H1 (cell line): ENCODE data around the gene DTX3. TPM values are rescaled to one million over a fixed set of nuclear protein-coding genes. Genes with fewer than 3 reads are reported as not detected.

Experiments used
- CTCF ChIA-PET: fragments of 300-600 bp; sonication (Branson Sonifier 250); formaldehyde crosslinking; loops from one replicate; lab custom pipeline; 2021; ENCODE audit not compliant: partially characterized antibody; lab: Charles Lee
- POLR2A ChIA-PET: fragments of 300-600 bp; sonication (Branson Sonifier 250); formaldehyde crosslinking; loops from one replicate; lab custom pipeline; 2021; ENCODE audit warnings: inconsistent platforms; ENCODE audit not compliant: partially characterized antibody; lab: Charles Lee
- DNase-seq, 2 experiments: peaks; one replicate each; pipeline versions ENCODE4 v3.0.0 to v3.0.0-alpha.2; 2010 to 2022; ENCODE audit warnings: low spot score in 2 of 2, low read depth in 1 of 2, mixed read lengths in 1 of 2
- FAIRE-seq: peaks from 2 replicates; lab custom pipeline; 2011; peaks lifted over from hg19 to GRCh38; lab: Jason Lieb, UNC
- H2AFZ ChIP-seq: 2 replicates; pipeline ENCODE4 v1.8.1; 2012; ENCODE audit warnings: low read length, inconsistent platforms
- H2AK5ac ChIP-seq: 2 replicates; pipeline ENCODE4 v1.6.1; 2013; ENCODE audit warnings: low read depth, low read length
- H2BK120ac ChIP-seq: replicated peaks from 2 replicates; pipeline ENCODE3; 2013; ENCODE audit warnings: low read depth, low read length, inconsistent platforms
- H2BK12ac ChIP-seq: 2 replicates; pipeline ENCODE4 v1.6.1; 2013; ENCODE audit warnings: low read depth, low read length
- H2BK15ac ChIP-seq: 2 replicates; pipeline ENCODE4 v1.6.1; 2013; ENCODE audit warnings: low read length
- H2BK20ac ChIP-seq: 2 replicates; pipeline ENCODE4 v1.6.1; 2013; ENCODE audit warnings: low read length
- H2BK5ac ChIP-seq: 2 replicates; pipeline ENCODE4 v1.6.1; 2013; ENCODE audit warnings: low read depth, low read length
- H3K14ac ChIP-seq: 2 replicates; pipeline ENCODE4 v1.6.1; 2013; ENCODE audit warnings: inconsistent platforms; ENCODE audit not compliant: insufficient read length
- H3K18ac ChIP-seq: 2 replicates; pipeline ENCODE4 v1.6.1; 2013; ENCODE audit warnings: low read length; ENCODE audit errors: extremely low read depth
- H3K23ac ChIP-seq: 2 replicates; pipeline ENCODE4 v1.6.1; 2013; ENCODE audit warnings: inconsistent platforms; ENCODE audit not compliant: insufficient read length
- H3K23me2 ChIP-seq: 2 replicates; pipeline ENCODE4 v1.6.1; 2013; ENCODE audit warnings: low read depth, low read length
- H3K27ac ChIP-seq: 2 replicates; pipeline ENCODE4 v1.6.1; 2011; ENCODE audit warnings: low read depth, low read length, inconsistent platforms
- H3K27me3 ChIP-seq, 4 experiments: replicated peaks in 1 of 4; 1 replicate in 1 of 4; 2 replicates in 3 of 4; pipeline versions ENCODE4 v1.6.1 to v1.8.1; 2011 to 2013; ENCODE audit warnings: low read length in 3 of 4, mild to moderate bottlenecking in 3 of 4, inconsistent platforms in 2 of 4, mixed read lengths in 2 of 4, moderate library complexity in 1 of 4; ENCODE audit not compliant: control insufficient read depth in 3 of 4, insufficient read depth in 3 of 4; ENCODE audit errors: extremely low read depth in 1 of 4
- H3K36me3 ChIP-seq, 4 experiments: 2 replicates each; pipeline versions ENCODE4 v1.6.1 to v1.8.1; 2011 to 2013; ENCODE audit warnings: mild to moderate bottlenecking in 4 of 4, low read length in 3 of 4, moderate library complexity in 2 of 4, control low read depth in 1 of 4, inconsistent platforms in 1 of 4; ENCODE audit not compliant: insufficient read depth in 4 of 4, control insufficient read depth in 2 of 4
- H3K4ac ChIP-seq: replicated peaks from 2 replicates; pipeline ENCODE3; 2013; ENCODE audit warnings: low read length, low read depth, mixed read lengths, inconsistent platforms; ENCODE audit not compliant: insufficient read length
- H3K4me1 ChIP-seq, 4 experiments: replicated peaks in 1 of 4; 1 replicate in 1 of 4; 2 replicates in 3 of 4; pipeline versions ENCODE4 v1.6.1 to v1.8.1; 2011 to 2013; ENCODE audit warnings: low read length in 3 of 4, inconsistent platforms in 2 of 4, mixed read lengths in 1 of 4; ENCODE audit not compliant: insufficient read depth in 4 of 4, control insufficient read depth in 3 of 4
- H3K4me2 ChIP-seq, 2 experiments: 2 replicates each; pipeline versions ENCODE4 v1.6.1 to v1.8.1; 2011 to 2013; ENCODE audit warnings: low read depth in 2 of 2, low read length in 2 of 2, control low read depth in 1 of 2, inconsistent platforms in 1 of 2, mild to moderate bottlenecking in 1 of 2; ENCODE audit not compliant: insufficient read depth in 1 of 2
- H3K4me3 ChIP-seq, 4 experiments: fragments of 200-600, 300-600 bp in 1 of 4; sonication (generic), shearing (Covaris generic), sonication (Bioruptor Twin) in 1 of 4; 2 replicates each; pipeline versions ENCODE4 v1.5.1 to v1.8.1; 2011 to 2016; ENCODE audit warnings: low read length in 4 of 4, low read depth in 3 of 4, control low read depth in 2 of 4, inconsistent platforms in 2 of 4, mild to moderate bottlenecking in 2 of 4, mixed read lengths in 1 of 4, moderate library complexity in 1 of 4; ENCODE audit not compliant: insufficient read depth in 2 of 4; ENCODE audit errors: extremely low read depth in 1 of 4
- H3K56ac ChIP-seq: replicated peaks from 2 replicates; pipeline ENCODE3; 2013; ENCODE audit warnings: low read depth, mild to moderate bottlenecking, mixed read lengths, low read length, inconsistent platforms; ENCODE audit not compliant: insufficient read length
- H3K79me1 ChIP-seq: 2 replicates; pipeline ENCODE4 v1.6.1; 2013; ENCODE audit warnings: low read depth, low read length, control low read depth
- H3K79me2 ChIP-seq, 2 experiments: 2 replicates each; pipeline versions ENCODE4 v1.6.1 to v1.8.1; 2012 to 2013; ENCODE audit warnings: low read length in 2 of 2, mild to moderate bottlenecking in 2 of 2, inconsistent platforms in 1 of 2; ENCODE audit not compliant: insufficient read depth in 2 of 2, control insufficient read depth in 1 of 2
- H3K9ac ChIP-seq, 4 experiments: replicated peaks in 1 of 4; 1 replicate in 1 of 4; 2 replicates in 3 of 4; pipeline versions ENCODE4 v1.6.1 to v1.8.1; 2011 to 2013; ENCODE audit warnings: low read depth in 3 of 4, low read length in 3 of 4, control low read depth in 2 of 4, mild to moderate bottlenecking in 2 of 4, moderate library complexity in 2 of 4, inconsistent platforms in 1 of 4; ENCODE audit errors: extremely low read depth in 1 of 4
- H3K9me3 ChIP-seq, 2 experiments: 2 replicates each; pipeline versions ENCODE4 v1.6.1 to v1.8.1; 2012 to 2013; ENCODE audit warnings: mild to moderate bottlenecking in 2 of 2, moderate library complexity in 2 of 2, control low read depth in 1 of 2, inconsistent platforms in 1 of 2, low read depth in 1 of 2, low read length in 1 of 2, mixed read lengths in 1 of 2; ENCODE audit not compliant: insufficient read depth in 2 of 2
- H4K20me1 ChIP-seq, 2 experiments: replicated peaks in 1 of 2; 2 replicates each; pipeline versions ENCODE3 to v1.8.1; 2011 to 2013; ENCODE audit warnings: inconsistent platforms in 2 of 2, low read length in 2 of 2, mild to moderate bottlenecking in 1 of 2; ENCODE audit not compliant: insufficient read depth in 2 of 2, control insufficient read depth in 1 of 2
- H4K5ac ChIP-seq: 2 replicates; pipeline ENCODE4 v1.6.1; 2013; ENCODE audit warnings: low read length, low read depth, mixed read lengths, inconsistent platforms; ENCODE audit not compliant: insufficient read length
- H4K8ac ChIP-seq: 2 replicates; pipeline ENCODE4 v1.8.0; 2013; ENCODE audit warnings: mild to moderate bottlenecking, moderate library complexity, low read length, inconsistent platforms; ENCODE audit not compliant: insufficient read depth; ENCODE audit errors: extremely low read depth
- H4K91ac ChIP-seq: replicated peaks from 2 replicates; pipeline ENCODE3; 2013; ENCODE audit warnings: low read length, mixed read lengths, inconsistent platforms; ENCODE audit not compliant: insufficient read length
- BRCA1 ChIP-seq: IDR thresholded peaks from 2 replicates; pipeline ENCODE4 v1.6.1; 2012; ENCODE audit warnings: low read depth, low read length, improper control_type of control experiment
- CTBP2 ChIP-seq: IDR thresholded peaks from 2 replicates; pipeline ENCODE4 v1.7.0; 2011; ENCODE audit warnings: borderline replicate concordance, mild to moderate bottlenecking, moderate library complexity, mixed read lengths, low read length; ENCODE audit not compliant: insufficient read depth, insufficient read length
- EGR1 ChIP-seq: IDR thresholded peaks from 2 replicates; pipeline ENCODE4 v1.6.1; 2011; ENCODE audit warnings: low read depth, low read length, borderline replicate concordance
- KDM4A ChIP-seq: IDR thresholded peaks from one replicate; pipeline ENCODE4 v1.7.1; 2012; ENCODE audit warnings: low read depth, mild to moderate bottlenecking, moderate library complexity, low read length, inconsistent platforms; ENCODE audit not compliant: severe bottlenecking
- RXRA ChIP-seq: IDR thresholded peaks from 2 replicates; pipeline ENCODE4 v1.6.1; 2011; ENCODE audit warnings: low read depth, mild to moderate bottlenecking, low read length, moderate library complexity; ENCODE audit not compliant: insufficient read depth
- SAP30 ChIP-seq: fragments of 300-600 bp; sonication (generic); IDR thresholded peaks from 2 replicates; pipeline ENCODE4 v1.7.1; 2012; ENCODE audit warnings: low read length, moderate library complexity, mild to moderate bottlenecking, inconsistent platforms; ENCODE audit not compliant: insufficient read depth, insufficient replicate concordance
- SIRT6 ChIP-seq: IDR thresholded peaks from one replicate; pipeline ENCODE4 v1.7.1; 2012; ENCODE audit warnings: low read length, inconsistent platforms
- SP1 ChIP-seq: IDR thresholded peaks from 2 replicates; pipeline ENCODE4 v1.6.1; 2011; ENCODE audit warnings: low read depth, low read length
- SRF ChIP-seq: IDR thresholded peaks from 2 replicates; pipeline ENCODE4 v1.6.1; 2011; ENCODE audit warnings: mild to moderate bottlenecking, low read depth, low read length, moderate library complexity
- SUZ12 ChIP-seq: fragments of 200-600 bp; sonication (generic); IDR thresholded peaks from 2 replicates; pipeline ENCODE4 v1.6.1; 2012; ENCODE audit warnings: mild to moderate bottlenecking, inconsistent platforms, low read length, moderate library complexity, mixed read lengths
- TCF12 ChIP-seq: IDR thresholded peaks from 2 replicates; pipeline ENCODE4 v1.6.1; 2011; ENCODE audit warnings: low read depth, mild to moderate bottlenecking, low read length
- WGBS, 2 experiments: shearing (Covaris generic) in 1 of 2; methylation state at CpG; one replicate each; pipeline versions ENCODE4 v1.1.6 to v1.1.7; 2013 to 2015; ENCODE audit warnings: low lambda C conversion rate in 2 of 2, mixed read lengths in 2 of 2, inconsistent platforms in 1 of 2, low coverage in 1 of 2, missing lambda C conversion rate in 1 of 2; ENCODE audit not compliant: insufficient replicate concordance in 2 of 2, insufficient coverage in 1 of 2, insufficient read length in 1 of 2; ENCODE audit errors: extremely low coverage in 1 of 2, missing lambda C conversion rate in 1 of 2; 5-methylcytosine and 5-hydroxymethylcytosine counted together
- polyA plus RNA-seq, 7 experiments: library from polyadenylated mRNA; depleted of rRNA in 3 of 7; stranded (reverse) in 5 of 7; unstranded in 2 of 7; fragments of >200 nt in 5 of 7; fragments of 200-250 nt in 2 of 7; gene quantifications; 1 replicate in 5 of 7; 2 replicates in 1 of 7; 4 replicates in 1 of 7; pipeline versions ENCODE4 v1.2.1 to v1.2.3, GENCODE V29; 2011 to 2013; ENCODE audit warnings: missing spikeins in 2 of 7, mixed read lengths in 2 of 7
- total RNA-seq: library from RNA; stranded (reverse); fragmentation: NEBNext Ultra II Directional; extraction: Animal tissue kit (Norgen Biotek cat#: 25700); gene quantifications from 2 replicates; pipeline ENCODE4 v1.2.1, GENCODE V29; 2021

Gene DTX3
- total and polyA plus RNA-seq, 2 of the 8 experiments (the other 6 are each of a cell fraction or from before 2014, with no cell fraction given): 41.8 to 92.5 TPM

GRCh38 chr12:57609101-57609780 lies 4.6 kb downstream of the DTX3 start:
- H2BK12ac ChIP-seq: peak overlapping the region; percentile 35; the same call in 1 of the 2 replicates
- peaks cover 0 to 10% of the 10 kb centered on the region in 2 experiments; a peak in 1 of 4 replicates for H3K79me2 ChIP-seq
- no peak overlapping the region for H3K27ac ChIP-seq
- no peak overlapping the region for H3K56ac ChIP-seq
- peak overlapping the region; percentile 88 to 97 for H3K4me2 ChIP-seq
- H3K4me3 ChIP-seq: peak overlapping the region; percentile 50 to 73 (median 56); a peak in 5 of 8 replicates
- DNase-seq (peak in 1 of 2 experiments; percentile 73), FAIRE-seq (no peak)
- POLR2A ChIA-PET: interaction anchor here (0.9 to 7.7 kb wide), 19 partner anchors 9 to 148 kb away, joined by 3 to 60 read pairs (median 4); partner anchors contain the start of genes AGAP2, PIP4K2C and TSPAN31
- peak overlapping the region; percentile 21 for H2BK120ac ChIP-seq
- no peak overlapping the region for H3K4ac ChIP-seq
- H3K14ac ChIP-seq: no peak overlapping the region
- WGBS, 2 experiments: 19% methylated on average over 19 of the region's 19 CpGs; no CpG with 5 or more reads in 1 of the 2 experiments
- H3K23ac ChIP-seq: no peak overlapping the region
- H2BK20ac ChIP-seq: no peak overlapping the region
- H2BK15ac ChIP-seq: 0 out of 2 replicates have a peak overlapping the region, but pooled peaks have one; percentile 72
- H2AK5ac ChIP-seq: no peak overlapping the region
- H3K36me3 ChIP-seq: peaks cover 0 to 5% (median 3%) of the 10 kb centered on the region in 4 experiments; a peak in 3 of 8 replicates
- no peak overlapping the region for H4K91ac ChIP-seq
- no peak overlapping the region for H3K9ac ChIP-seq
- peaks cover 28% of the 10 kb centered on the region for H3K23me2 ChIP-seq
- no peak overlapping the region for H2AFZ ChIP-seq
- H4K5ac ChIP-seq: no peak overlapping the region
- peaks cover 4 to 42% (median 30%) of the 10 kb centered on the region in 4 experiments for H3K27me3 ChIP-seq
- H4K20me1 ChIP-seq: no peaks in the 10 kb centered on the region
- no peaks in the 10 kb centered on the region; the same call in 1 of the 2 replicates for H3K79me1 ChIP-seq
- H4K8ac ChIP-seq: no peak overlapping the region
- H3K18ac ChIP-seq: peak overlapping the region; percentile 66
- H2BK5ac ChIP-seq: no peak overlapping the region
- peaks cover 8 to 17% (median 13%) of the 10 kb centered on the region in 4 experiments for H3K4me1 ChIP-seq
- no peaks in the 10 kb centered on the region for H3K9me3 ChIP-seq
- CTCF ChIA-PET: interaction anchor here (0.6 to 12.5 kb wide), 13 partner anchors 9 to 349 kb away, joined by 3 to 124 read pairs (median 5); partner anchors contain the start of genes OS9 and PIP4K2C
- peak; percentile 28; the same call in 1 of the 2 replicates for TF ChIP-seq EGR1
- TF ChIP-seq TCF12: 0 out of 2 replicates have a peak, but pooled peaks have one; percentile 38
- peak; percentile 71; the same call in 1 of the 2 replicates for TF ChIP-seq SP1
- no peak for TF ChIP-seq CTBP2
- no peak for TF ChIP-seq RXRA
- no peak for TF ChIP-seq SIRT6
- no peak for TF ChIP-seq SAP30
- TF ChIP-seq KDM4A: peak; percentile 14
- no peak for TF ChIP-seq SRF
- TF ChIP-seq SUZ12: no peak
- TF ChIP-seq BRCA1: no peak
